Fibroblast of villous mesenchyme (primary cell): ENCODE measurements around the gene CDK6. TPM values are rescaled to one million over a fixed set of nuclear protein-coding genes. Genes with fewer than 3 reads are reported as not detected.

ENCODE experiments used
- DNase-seq: peaks from one replicate; pipeline ENCODE4 v3.0.0-alpha.2; 2010; ENCODE audit warnings: low read depth
- H3K4me3 ChIP-seq: 2 replicates; pipeline ENCODE4 v1.5.1; 2011; ENCODE audit warnings: low read depth, mild to moderate bottlenecking, low read length
- CTCF ChIP-seq: IDR thresholded peaks from 2 replicates; pipeline ENCODE4 v1.5.1; 2012; ENCODE audit warnings: low read depth, mild to moderate bottlenecking, low read length; ENCODE audit not compliant: insufficient read depth
- total RNA-seq: library from RNA; depleted of rRNA; stranded (reverse); fragments of >200 nt; gene quantifications from 2 replicates; pipeline ENCODE4 v1.2.3, GENCODE V29; 2012

The CDK6 gene
- total RNA-seq, 1 donor: 30.7 TPM

- H3K4me3 ChIP-seq: no peak overlapping the region
- no peak for TF ChIP-seq CTCF
- DNase-seq: no peak
Measured at GRCh38 chr7:92797284-92797683, 39.1 kb downstream of the CDK6 start.

GRCh38 chr7:92794831-92795230 lies 41.5 kb downstream of the CDK6 start:
- no peak overlapping the region for H3K4me3 ChIP-seq
- no peak for TF ChIP-seq CTCF
- peak; percentile 14 for DNase-seq

- TF ChIP-seq CTCF: no peak
- no peak overlapping the region for H3K4me3 ChIP-seq
- DNase-seq: peak; percentile 28
Measured at GRCh38 chr7:92794391-92794790, 42.0 kb downstream of the CDK6 start.

- TF ChIP-seq CTCF: no peak
- peak; percentile 48 for DNase-seq
- H3K4me3 ChIP-seq: no peak overlapping the region
Measured at GRCh38 chr7:92793656-92794205, 42.6 kb downstream of the CDK6 start.

- DNase-seq: no peak
Measured at GRCh38 chr7:92790992-92791391, 45.4 kb downstream of the CDK6 start.

GRCh38 chr7:92788559-92789183 lies 47.7 kb downstream of the CDK6 start:
- DNase-seq: no peak
- no peak for TF ChIP-seq CTCF
- no peak overlapping the region for H3K4me3 ChIP-seq

More at GRCh38 chr7:92790992-92791391, 45.4 kb downstream of the CDK6 start:
- no peak for TF ChIP-seq CTCF
- no peak overlapping the region for H3K4me3 ChIP-seq

- H3K4me3 ChIP-seq: no peak overlapping the region
- peak; percentile 72 for DNase-seq
- TF ChIP-seq CTCF: no peak
Measured at GRCh38 chr7:92785923-92786322, 50.5 kb downstream of the CDK6 start.
